HG02970 (cell line): ENCODE data around the gene HLA-C.
"Not testable (repeated sequence)": the region's sequence is repeated elsewhere in the genome, so short reads cannot be mapped to it uniquely, and the experiment has no call there.

Experiments
- ATAC-seq: cut with Tn5 transposase; IDR thresholded peaks from one replicate; pipeline ENCODE4 v1.9.1; 2021; ENCODE audit warnings: mild to moderate bottlenecking, moderate library complexity, moderate number of reproducible peaks; ENCODE audit not compliant: unreplicated experiment, low FRiP score

Gene HLA-C

DNA sequence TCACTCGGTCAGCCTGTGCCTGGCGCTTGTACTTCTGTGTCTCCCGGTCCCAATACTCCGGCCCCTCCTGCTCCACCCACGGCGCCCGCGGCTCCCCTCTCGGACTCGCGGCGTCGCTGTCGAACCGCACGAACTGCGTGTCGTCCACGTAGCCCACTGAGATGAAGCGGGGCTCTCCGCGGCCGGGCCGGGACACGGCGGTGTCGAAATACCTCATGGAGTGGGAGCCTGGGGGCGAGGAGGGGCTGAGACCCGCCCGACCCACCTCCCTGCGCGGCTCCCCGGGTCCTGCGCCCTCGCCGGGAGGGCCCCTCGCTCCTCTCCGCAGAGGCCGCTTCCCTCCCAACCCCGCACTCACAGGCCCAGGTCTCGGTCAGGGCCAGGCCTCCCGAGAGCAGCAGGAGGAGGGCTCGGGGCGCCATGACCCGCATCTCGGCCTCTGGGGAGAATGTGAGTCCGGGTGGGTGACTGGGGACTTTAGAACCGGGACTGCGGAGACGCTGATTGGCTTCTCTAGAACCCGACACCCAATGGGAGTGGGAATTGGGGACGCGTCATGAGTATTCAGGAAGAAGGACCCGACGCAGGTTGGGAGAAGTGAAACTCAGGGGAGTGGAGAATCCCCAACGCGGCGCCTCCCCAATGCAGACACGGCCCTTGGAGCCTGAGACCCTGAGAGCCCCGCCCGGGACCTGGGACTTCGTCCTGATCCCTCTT lies at the start of gene HLA-C:
Gene HLA-C (minus strand): TSS at position 452 of the 717 bp plus-strand sequence. CDS start 21 bp downstream, at position 431.
- ATAC-seq: peak; percentile 71

DNA sequence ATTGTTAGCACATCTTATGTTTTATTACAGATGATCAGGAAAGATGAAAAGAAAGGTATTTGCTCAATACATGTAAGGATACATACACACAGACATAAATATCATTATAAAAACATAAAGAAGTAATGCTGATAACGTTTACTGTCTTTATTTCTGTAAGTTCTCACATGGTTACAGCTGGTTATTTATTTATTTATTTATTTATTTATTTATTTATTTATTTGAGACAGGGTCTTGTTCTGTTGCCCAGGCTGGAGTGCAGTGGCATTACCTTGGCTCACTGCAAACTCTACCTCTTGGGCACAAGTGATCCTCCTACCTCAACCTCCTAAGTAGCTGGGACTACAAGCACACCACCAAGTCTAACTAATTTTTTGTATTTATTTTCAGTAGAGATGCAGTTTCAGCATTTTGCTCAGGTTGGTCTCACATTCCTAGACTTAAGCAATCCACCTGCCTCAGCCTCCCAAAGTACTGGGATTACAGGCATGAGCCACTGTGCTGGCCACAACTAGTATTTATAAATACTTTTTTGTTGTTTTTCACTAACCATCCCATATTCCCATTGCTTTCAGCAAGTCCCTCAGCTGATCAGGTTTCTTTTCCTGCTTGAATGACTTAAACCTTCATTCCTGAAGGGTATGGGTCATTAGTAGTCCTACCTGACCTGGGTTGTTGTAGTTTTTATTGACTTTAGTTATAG lies 49.3 kb upstream of the HLA-C start:
- no peak for ATAC-seq

DNA sequence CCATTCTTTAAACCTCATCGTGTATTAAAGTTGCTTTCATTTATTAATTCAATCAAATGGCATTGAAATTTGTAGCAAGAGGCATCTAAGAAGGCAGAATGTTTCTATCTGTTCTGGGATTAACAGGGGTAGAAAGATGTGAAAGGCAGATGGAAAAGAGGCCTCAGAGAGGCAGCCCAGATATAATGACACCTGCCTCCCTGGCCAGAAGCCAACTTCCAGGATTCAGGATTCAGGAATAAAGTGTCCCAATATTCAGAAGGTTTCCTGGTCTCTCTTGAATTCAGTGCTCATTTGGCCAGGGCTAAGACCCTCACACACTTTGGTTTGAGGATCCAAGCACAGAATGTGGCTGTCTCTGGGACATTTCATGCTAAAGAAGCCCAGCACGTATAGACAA lies 45.1 kb upstream of the HLA-C start:
- ATAC-seq: no peak

DNA sequence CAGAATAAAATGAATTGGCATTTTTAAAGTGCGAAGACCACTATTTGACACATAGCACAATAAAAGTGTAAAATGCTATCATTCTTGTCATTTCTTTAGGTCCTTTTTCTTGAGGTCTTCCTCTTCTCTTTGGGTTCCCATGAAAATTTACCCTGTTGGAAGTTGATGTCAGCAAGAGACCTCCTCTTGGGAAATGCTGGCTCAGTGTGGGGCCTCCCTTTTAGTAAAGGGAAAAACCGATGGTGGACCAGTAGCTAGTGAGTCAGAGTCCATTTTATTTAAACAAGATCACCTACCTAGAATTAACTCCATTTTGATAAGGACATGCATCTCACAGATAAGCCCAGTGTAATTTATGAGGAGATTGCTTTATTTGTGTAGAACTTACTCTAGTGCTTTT lies 37.7 kb upstream of the HLA-C start:
- no peak for ATAC-seq

DNA sequence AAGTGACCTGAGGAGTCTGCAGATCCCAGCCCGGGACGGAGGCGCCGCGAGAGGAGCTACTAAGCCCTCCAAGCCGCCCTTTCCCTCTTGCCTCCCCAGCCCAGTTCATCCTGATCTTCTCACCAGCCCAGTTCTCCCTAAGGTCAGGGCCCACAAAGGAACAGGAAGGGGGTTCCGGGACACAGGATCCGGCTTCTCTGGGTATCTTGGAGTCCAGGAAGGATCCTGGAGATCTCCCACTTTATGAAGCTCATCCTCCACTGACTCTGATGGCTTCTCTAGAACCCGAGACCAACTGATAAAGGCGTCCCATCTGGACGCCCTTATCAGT lies 36.9 kb upstream of the HLA-C start:
- ATAC-seq: no peak

DNA sequence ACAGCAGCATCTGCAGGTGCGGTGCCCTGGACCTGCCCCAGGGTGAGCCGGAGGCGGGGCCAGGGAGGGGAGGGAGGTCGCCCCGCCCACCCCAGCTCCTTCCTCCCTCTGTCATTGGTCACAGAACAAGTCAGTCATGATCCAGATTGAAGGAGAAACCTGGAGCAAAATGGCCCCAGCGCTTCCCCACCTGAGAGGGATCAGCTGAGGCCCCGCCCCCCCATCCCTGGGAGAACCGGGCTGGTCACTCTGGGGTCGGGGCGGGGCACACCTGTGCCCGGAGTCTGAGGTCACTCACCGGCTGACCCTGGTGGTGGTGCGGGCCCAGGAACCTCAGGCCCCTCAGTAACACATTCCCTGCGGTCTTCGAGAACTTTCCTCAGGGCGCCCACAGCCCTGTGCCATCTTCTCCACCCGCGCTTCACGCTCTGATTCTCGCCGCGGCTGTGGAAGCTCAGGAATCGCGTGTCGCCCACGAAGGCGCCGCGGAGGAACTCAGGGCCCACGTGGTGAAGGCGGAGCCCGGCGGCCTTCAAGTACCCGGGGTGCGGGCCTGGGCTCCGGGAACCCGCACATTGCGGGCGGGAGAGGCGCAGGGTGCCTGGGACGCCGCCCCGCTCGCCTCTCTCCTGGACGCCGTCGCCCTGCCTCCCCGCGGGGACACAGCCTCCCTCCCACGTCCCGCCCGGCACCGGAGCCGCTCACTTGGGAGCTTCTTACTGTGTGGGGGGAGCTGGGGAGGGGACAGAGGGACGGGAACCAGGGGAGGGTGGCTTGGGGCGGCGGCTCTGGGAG lies 36.4 kb upstream of the HLA-C start:
- ATAC-seq: no peak

DNA sequence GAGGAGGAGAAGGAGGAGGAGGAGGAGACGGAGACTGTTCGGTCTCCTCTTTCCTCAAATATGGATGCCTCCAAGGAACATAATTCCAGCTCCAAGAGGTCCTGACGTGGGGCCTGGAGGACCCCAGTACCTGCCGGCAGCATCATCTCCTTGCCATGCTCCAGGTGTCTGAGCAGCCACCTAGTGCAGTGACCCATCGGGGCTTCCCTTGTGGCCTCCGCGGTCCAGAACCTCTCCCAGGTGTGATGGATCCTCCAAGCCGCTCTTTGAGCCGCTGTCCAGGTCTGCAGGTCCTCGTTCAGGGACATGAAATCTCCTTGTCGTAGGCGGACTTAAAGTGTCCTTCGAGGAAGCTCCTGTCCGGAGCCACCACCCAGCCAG lies 35.8 kb upstream of the HLA-C start:
- no peak for ATAC-seq

DNA sequence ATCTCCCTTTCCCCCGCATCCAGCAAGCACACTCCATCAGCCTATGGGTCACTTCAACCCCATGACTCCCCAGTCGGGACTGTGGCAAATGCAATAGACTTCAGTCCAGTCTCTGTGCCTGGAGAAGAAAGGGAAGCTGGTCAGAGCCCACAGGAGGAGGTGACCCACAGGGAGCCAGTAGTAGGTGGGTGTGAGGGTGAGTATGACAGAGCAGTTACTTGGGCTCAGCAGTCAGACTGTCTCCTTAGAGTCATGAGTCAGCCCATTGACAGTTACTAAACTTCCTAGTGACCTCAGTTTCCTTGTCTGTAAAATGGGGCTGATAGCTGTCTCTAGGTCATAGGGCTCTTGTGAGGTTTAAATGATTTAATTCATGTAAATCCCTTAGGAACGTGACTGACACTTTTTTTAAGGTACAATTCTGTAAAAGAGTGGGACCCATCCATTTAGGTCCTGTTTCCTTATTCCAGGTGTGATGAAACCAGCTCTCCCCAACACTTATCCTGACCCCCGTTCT lies 33.9 kb upstream of the HLA-C start:
- ATAC-seq: no peak

DNA sequence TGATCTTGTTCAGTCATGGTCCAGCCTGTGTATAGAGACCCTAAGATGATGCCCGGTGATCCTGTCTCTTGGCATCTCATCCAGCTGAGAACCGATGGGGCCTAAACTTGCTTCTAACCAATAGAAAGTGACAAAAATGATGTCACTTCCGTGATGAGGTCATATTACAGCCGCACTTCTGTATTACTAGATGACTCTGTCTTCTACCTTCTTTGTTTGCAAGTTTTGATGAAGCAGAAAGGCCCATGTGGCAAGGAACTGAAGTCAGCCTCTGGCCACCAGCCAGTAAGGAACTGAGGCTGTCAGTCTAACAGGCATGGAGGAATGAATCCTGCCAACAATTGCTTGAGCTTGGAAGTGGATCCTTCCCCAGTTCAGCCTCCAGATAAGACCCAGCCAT lies 32.8 kb upstream of the HLA-C start:
- no peak for ATAC-seq

DNA sequence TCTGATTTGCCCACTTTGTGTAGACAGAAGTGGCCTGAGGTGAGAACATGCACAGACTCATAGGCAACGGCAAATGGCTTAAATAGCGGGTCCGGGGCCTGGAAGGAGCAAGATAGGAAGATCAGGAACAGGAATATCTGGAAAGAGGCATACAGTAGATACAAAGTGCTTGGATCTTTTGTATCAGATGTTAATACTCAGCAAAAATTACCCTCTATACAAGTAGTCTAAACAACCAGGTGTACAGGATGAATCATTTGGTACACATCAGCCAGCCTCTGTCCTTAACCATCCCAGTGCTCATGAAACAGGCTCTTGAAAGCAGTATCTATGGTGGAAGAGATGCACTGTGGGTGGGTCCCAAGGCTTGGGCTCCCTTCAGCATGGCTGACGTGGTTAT lies 28.9 kb upstream of the HLA-C start:
- no peak for ATAC-seq

DNA sequence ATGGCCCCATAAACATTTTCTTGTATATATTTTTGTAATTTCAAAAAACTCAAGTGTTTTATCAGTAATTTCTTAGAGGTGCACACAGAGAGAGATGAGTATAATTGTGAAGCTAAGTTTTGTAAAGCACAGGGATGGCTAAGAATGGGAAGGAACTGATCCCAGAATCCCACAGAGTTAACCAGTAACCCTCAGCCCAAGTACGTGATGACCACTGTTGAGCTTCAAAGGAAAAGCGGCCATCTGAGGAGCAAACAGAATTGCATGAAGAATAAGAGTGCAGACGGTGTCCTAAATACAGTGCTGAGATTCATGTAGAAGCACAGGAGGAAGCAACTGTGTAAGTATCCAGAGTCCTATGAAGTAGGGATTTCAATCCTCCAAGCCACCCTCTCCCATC lies 28.1 kb upstream of the HLA-C start:
- ATAC-seq: no peak

DNA sequence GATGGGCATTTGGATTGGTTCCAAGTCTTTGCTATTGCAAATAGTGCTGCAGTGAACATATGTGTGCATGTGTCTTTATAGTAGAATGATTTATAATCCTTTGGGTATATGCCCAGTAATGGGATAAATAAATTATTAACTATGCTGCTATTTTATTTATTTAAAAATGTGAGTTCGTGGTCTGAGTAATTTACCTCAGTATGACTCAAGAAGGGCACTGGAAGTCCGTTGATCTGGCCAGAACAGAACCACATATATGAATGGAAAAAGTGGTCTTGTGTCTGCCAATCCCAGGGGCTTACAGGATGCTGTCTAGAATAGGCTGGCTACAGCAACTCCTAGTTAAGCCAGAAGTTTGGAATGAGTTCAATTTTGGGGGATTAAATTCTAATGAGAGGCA lies 27.6 kb upstream of the HLA-C start:
- no peak for ATAC-seq

DNA sequence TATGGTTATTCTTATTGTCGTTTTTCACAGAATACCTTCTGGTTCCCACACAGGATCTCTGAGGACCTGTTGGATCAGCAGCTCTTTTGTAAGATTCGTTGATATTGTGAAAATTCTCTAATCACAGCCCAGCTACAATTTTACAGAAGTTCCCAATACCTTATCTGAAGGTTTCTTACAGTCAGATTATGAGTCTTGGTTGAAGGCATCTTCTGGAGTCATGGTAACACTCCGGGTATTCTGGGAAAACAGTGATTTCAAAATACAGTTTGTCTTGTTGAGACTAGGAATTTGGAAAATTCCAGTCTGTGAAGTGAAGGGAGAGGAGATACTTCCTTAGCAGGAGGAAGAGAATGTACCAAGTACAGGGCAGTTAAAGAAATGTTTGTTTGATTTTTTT lies 22.2 kb upstream of the HLA-C start:
- ATAC-seq: no peak

DNA sequence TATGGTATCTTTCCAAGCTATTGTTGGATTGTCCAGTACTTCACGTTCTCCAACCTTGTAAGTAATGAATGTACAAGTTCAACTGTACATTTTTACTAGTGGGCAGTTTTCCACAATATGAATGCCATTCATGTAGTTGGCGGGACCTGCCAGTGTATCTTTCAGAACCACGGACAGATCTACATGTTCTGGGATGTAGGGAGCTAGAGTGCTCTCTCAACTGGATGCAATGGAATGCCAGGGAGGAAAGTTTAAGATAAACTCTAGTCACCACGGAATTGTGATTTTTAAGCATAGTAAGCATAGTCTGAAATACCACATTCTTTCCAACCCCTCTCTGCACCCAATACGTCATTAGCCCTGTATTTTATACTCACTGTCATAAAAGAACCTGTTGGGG lies 21.5 kb upstream of the HLA-C start:
- ATAC-seq: no peak

DNA sequence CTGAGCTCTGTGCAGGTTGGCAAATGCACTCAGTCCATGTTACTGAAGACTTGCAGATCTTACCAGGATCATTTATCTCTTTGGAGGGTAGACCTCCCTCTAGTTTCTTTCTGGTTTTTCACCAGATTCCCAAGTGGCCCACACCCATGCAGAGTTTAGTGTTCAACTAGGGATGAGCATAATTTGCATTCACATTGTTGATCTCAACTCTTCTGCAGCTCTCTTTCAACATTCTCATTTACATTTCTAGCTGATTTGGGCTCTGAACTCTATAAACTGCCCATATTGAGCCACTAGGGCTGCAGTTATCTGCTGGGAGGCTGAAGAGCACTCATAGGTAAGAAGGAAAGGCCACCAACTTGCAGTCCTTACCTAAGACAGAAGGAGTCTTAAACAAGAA lies 17.9 kb upstream of the HLA-C start:
- ATAC-seq: no peak

DNA sequence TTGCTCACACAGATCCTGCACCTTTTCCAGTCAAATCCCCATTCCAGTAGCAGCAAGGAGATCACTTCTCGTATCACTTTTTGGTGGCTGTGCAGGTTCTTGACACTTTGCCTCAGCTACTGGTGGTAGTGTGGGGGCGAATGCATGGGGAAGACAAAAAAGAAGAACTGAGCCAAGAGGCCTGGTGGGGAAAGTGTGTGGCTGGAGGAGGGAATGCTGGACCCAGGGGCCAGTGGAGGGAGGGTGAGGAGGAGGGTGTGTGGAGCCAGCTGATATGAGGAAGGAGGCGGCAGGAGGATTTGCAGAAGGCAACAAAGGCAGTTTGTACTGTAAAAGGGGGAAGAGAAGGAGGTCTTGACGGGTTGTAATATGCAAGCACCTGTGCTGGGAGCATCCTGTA lies 15.7 kb upstream of the HLA-C start:
- ATAC-seq: no peak

DNA sequence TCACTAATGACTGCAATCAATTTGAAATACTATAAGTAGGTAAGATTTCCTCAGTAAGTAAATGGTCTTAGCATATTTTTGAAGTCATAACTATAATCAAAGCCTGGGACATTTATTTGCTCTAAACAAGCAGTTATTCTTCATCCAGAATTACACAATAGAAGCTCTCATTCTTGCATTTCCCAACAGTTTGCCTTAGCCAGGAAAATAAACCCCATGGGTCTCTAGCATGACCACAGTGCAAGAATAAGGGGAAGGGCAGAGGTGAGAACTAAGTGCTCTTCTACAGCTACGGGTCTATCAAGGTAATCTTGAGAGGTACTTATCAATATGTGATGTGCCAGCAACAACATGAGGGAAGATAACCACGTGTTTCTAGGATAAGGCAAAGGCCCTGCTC lies 14.1 kb upstream of the HLA-C start:
- no peak for ATAC-seq

DNA sequence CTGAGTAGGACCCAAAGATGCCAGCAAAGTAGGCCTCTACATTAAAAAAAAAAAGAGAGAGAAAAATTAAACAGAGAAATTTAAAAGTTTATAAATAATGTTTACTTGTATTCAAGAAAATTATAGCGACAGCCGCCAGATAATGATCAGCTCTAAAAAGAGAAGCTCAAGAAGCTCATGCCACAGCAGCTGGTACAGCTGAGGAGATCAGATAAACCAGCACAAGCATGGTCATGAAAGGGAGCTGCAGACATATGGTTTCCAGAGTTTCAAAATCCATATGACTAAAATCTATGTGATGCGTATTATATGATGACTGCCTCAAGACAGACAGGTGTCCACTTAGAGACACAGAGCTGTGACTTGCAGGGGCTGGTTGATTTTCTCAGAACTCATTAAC lies 13.6 kb upstream of the HLA-C start:
- ATAC-seq: no peak

DNA sequence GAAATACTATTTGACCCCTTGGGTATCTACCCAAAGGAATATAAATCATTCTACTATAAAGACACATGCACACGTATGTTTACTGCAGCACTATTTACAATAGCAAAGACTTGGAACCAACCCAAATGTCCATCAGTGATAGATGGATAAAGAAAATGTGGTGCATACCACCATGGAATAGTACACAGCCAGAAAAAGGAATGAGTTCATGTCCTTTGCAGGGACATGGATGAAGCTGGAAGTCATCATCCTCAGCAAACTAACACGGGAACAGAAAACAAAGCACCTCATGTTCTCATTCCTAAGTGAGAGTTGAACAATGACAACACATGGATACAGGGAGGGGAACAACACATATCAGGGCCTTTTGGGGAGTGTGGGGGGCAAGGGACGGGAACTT lies 7.8 kb upstream of the HLA-C start:
- not testable (repeated sequence) for ATAC-seq

DNA sequence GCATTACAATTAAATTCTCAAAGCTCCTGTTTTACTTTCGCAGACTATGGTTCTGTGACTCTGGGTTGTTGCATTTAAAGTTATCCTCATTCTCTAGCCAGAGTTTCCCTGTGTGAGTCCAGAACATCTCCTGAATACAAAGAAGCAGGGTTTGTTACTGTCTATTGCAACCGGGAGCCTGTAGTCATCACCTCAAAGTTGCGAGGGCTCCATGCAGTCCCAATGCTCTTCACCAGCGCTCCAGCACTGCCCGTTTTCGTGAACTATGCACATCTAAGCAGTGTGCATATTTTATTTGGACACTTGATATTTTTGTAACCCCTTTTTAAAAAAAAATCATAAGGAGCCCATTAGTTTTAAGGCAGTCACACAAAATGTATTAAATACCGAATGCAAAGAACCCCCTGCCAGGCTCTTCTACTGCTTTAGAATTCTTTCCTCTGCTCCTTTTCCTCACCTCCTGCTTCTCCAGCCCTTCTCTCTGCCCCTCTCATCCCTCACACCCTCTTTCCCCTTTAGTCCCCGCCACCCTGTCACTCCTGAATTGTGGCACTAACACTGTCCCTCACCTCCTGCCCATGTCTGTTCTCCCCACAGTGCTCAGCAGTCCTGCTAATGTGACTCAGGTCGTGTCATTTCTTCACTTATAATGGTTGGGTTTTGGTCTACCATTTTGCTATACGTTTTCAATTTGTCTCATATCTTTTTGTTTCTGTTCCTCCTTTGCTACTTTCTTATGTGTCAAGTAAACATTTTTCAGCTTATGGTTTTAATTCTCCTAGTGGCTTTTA lies 1.1 kb upstream of the HLA-C start:
- ATAC-seq: no peak

DNA sequence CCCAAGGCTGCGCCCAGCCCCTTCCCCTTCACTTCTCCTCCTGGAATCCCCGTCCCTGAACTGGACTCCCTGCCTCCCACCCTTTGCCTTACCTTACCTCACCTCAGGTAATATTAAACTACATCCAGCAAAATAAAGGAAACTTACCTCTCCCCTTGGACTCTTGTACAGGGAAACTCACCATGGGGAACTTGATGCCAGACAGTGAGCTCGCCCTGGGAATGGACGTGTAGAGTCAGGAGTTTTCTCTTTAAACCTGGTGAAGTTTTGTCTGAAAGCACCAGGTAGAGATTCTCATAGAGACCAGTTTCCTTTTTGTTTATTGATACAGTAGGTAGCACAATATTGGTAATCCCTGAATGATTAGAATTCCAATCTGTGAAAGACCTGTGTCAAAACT lies 544 bp upstream of the HLA-C start:
- ATAC-seq: peak; percentile 6
